Measurements from ENCODE around the gene MAB21L4.

Gene MAB21L4

GRCh38 chr2:240892925-240893324 is 3.0 kb downstream of the MAB21L4 start:
- no peak for DNase-seq

- DNase-seq = no peak
These were observed 3.6 kb downstream of the MAB21L4 start for GRCh38 chr2:240892356-240892755.

GRCh38 chr2:240891492-240892340 is 4.2 kb downstream of the MAB21L4 start:
- DNase-seq = no peak

GRCh38 chr2:240890691-240891090 is 5.3 kb downstream of the MAB21L4 start:
- DNase-seq = no peak

GRCh38 chr2:240889601-240890560 is 6.1 kb downstream of the MAB21L4 start:
- DNase-seq = no peak

- DNase-seq = no peak
These were observed 6.9 kb downstream of the MAB21L4 start for GRCh38 chr2:240888890-240889573.

GRCh38 chr2:240888130-240888889 is 7.6 kb downstream of the MAB21L4 start:
- no peak for DNase-seq

- no peak for DNase-seq
These were observed 8.3 kb downstream of the MAB21L4 start for GRCh38 chr2:240887631-240888030.

GRCh38 chr2:240886678-240887609 is 9.0 kb downstream of the MAB21L4 start:
- no peak for DNase-seq

GRCh38 chr2:240886023-240886565 is 9.9 kb downstream of the MAB21L4 start:
- DNase-seq = no peak

GRCh38 chr2:240885566-240885965 is 10.4 kb downstream of the MAB21L4 start:
- no peak for DNase-seq

- DNase-seq = no peak
These were observed 11.2 kb downstream of the MAB21L4 start for GRCh38 chr2:240884745-240885144.

- DNase-seq = no peak
These were observed 11.7 kb downstream of the MAB21L4 start for GRCh38 chr2:240884221-240884620.

GRCh38 chr2:240881913-240882312 is 14.0 kb downstream of the MAB21L4 start:
- DNase-seq = no peak

GRCh38 chr2:240879105-240879504 is 16.9 kb downstream of the MAB21L4 start:
- DNase-seq = no peak

- DNase-seq = no peak
These were observed 17.5 kb downstream of the MAB21L4 start for GRCh38 chr2:240878341-240878936.

- DNase-seq = no peak
These were observed 18.3 kb downstream of the MAB21L4 start for GRCh38 chr2:240877460-240878340.

GRCh38 chr2:240876475-240877251 is 19.3 kb downstream of the MAB21L4 start:
- DNase-seq = no peak
